GM19372 (cell line): Measurements from ENCODE around the gene POLE3.
"Not testable (repeated sequence)": the region's sequence is repeated elsewhere in the genome, so short reads cannot be mapped to it uniquely, and the experiment has no call there.

Experiments used
- ATAC-seq: cut with Tn5 transposase; IDR thresholded peaks from one replicate; pipeline ENCODE4 v1.9.1; 2021; ENCODE audit warnings: mild to moderate bottlenecking, low read depth, moderate library complexity; ENCODE audit not compliant: unreplicated experiment

Gene POLE3

GRCh38 chr9:113406353-113406752, 4.1 kb downstream of the POLE3 start:
- not testable (repeated sequence) for ATAC-seq

DNA sequence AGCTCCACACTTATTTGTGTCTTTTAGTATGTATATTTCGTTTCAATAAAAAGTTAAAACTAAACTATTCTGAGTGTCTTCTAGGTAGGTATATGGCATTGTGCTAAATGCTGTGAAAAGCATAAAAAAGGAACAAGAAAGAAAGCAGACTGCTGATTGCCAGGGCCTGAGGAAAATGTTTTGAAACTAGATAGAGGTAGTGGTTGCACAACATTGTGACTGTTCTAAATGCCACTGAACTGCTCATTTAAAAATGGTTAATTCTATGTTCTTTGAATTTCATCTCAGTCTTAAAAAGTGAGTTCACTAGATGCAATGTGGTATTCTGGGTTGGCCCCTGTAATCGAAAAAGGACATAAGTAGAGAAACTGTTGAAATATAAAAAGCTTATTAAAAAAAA, 6.8 kb downstream of the POLE3 start:
- no peak for ATAC-seq

- ATAC-seq: peak; percentile 99
These were observed 9.3 kb downstream of the POLE3 start, which contains the start of gene ALAD for GRCh38 chr9:113401027-113401792. Gene ALAD, minus strand, starts transcription at chr9:113401284. Its CDS starts 7,725 bp downstream, at chr9:113393559.

- no peak for ATAC-seq
These were observed 10.8 kb downstream of the POLE3 start for GRCh38 chr9:113399646-113400200.

GRCh38 chr9:113398796-113399195, 11.7 kb downstream of the POLE3 start:
- ATAC-seq: no peak

GRCh38 chr9:113397203-113397631, 13.3 kb downstream of the POLE3 start:
- no peak for ATAC-seq

GRCh38 chr9:113395000-113395861, 15.2 kb downstream of the POLE3 start:
- no peak for ATAC-seq

GRCh38 chr9:113393281-113393680, 17.2 kb downstream of the POLE3 start:
- no peak for ATAC-seq

GRCh38 chr9:113391917-113392316, 18.6 kb downstream of the POLE3 start:
- ATAC-seq: no peak

GRCh38 chr9:113390192-113390960, 20.1 kb downstream of the POLE3 start:
- no peak for ATAC-seq

DNA sequence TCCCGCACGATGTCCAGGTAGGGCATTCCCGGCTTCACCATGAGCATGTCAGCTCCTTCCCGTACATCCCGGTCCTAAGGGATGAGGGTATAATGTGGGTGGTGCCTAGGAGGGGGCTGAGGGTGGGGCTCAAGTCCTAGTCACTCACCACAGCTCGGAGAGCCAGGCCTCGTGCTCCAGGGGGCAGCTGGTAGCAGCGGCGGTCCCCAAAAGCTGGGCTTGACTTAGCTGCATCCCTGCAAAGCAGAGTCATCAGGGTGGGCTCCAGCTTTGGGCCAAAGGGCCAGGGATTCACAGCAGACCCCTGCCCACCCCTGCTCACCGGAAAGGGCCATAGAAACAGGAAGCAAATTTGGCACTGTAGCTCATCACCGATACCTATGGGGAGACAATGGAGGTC, 21.0 kb downstream of the POLE3 start:
- ATAC-seq: no peak

DNA sequence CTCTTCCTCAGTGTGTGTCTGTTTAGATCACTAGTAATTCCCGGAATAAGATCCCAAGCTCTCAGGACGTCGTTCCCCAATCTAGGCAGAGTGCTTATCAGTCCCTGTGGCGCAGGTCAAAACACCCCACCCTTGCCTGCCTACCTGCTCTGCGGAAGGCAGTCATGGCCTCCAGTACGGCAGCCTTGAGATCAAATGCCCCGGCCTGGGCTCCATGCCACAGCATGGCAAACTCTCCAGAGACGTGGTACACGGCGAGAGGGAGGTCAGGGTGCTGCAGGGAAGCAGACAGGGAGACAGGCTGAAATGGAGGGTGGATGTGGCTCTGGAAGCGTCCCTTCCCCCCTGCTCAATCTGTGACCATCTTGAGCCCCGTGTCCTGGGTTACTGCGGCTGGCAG, 21.6 kb downstream of the POLE3 start:
- no peak for ATAC-seq

GRCh38 chr9:113387560-113388230, 22.8 kb downstream of the POLE3 start:
- no peak for ATAC-seq

DNA sequence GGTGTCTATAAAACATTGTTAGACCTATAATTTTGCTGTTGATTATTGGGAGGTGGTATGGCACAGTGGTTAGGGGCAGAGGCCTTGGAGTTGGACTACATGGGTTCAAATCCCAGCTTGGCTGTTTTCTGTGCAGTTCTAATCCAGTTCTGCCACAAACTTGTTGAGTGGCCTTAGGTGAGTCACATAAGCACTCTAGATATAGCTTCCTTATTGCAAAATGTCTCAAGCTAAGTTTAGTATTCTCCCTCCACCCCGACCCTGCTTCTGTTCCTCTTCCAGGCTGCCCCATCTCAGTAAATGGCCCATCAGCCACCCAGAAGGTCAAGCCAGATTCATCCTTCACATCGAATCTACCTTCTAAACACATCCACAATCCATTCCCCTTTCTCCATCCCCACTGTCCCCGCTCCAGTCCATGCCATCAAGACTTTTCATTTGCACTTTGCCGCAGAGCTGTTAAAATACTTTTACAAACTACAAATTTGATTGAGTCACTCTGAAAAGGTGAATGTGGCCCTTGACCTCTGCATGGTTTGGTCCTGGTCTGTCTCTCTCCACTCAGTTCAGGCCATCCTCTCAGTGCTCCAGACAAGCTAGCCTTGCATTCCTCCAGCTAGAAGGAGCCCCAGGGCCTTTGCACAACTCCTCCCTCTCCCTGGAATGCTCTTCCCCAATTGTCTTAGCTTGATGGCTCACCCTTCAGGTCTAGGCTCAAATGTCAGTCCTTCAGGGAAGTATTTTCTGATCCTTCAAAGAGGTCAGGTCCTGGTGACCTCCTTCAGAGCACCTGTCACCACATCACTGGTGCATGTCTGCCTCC, 23.7 kb downstream of the POLE3 start:
- no peak for ATAC-seq

DNA sequence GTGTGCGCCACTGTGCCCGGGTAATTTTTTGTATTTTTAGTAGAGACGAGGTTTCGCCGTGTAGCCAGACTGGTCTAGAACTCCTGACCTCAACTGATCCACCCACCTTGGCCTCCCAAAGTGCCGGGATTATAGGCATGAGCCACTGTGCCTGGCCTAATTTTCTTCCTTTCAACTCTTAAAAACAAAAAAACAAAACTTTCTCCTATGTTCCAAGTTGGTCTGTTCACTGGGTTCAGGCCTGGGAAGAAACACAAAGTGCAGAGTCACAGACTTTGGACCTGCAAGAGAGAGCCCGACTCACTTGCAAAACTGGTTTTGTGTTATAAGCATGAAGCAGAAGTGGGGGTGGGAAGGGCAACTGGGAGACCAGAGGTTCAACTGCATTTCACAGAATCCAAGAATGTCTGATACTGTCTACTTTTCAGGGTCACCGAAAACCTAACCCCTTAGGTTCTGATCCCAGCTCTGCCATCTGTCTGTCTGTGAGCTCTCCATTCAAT, 28.5 kb downstream of the POLE3 start:
- ATAC-seq: no peak

GRCh38 chr9:113381441-113381840, 29.0 kb downstream of the POLE3 start:
- ATAC-seq: not testable (repeated sequence)

DNA sequence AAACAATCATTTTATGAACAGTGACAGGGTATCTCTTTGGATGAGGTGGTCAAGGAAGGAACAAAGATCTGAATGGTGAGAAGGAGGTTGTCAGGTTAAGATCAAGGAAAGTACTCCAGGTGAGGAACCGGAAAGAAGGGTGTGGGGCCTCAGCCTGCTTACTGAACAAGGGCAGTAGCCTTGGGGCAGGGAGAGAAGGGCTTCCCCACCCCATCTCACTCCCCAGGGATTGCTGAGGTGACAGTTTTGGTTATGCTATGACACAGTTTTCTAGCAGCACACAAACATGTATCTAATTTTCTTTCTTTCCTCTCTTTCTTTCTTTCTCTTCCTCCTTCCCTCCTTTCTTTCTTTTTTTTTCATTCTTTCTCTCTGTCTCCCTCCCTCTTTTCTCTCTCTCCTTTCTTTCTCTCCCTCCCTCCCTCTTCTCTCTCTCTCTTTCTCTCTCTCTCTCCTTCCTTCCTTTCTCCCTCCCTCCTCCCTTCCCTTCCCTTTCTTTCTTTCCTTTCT, 29.6 kb downstream of the POLE3 start:
- no peak for ATAC-seq

- ATAC-seq: not testable (repeated sequence)
These were observed 30.7 kb downstream of the POLE3 start for GRCh38 chr9:113379829-113380210.
